Endometrial microvascular endothelial cells (primary cell): ENCODE results near the gene MTFR1L. TPM values are rescaled to one million over a fixed set of nuclear protein-coding genes. Genes with fewer than 3 reads are reported as not detected.

Experiments used
- in situ Hi-C: cut with HindIII; loops from 2 replicates; pipeline ENCODE4 v1.10.0; 2017; ENCODE audit warnings: low sequenced_read_pairs, low pct_unique_long_range_greater_than_20kb; ENCODE audit errors: inconsistent ontology term
- total RNA-seq: library from RNA; depleted of rRNA; stranded (reverse); fragments of >200 nt; gene quantifications from one replicate; pipeline ENCODE4 v1.2.3, GENCODE V29; 2015; ENCODE audit errors: inconsistent ontology term

Gene MTFR1L
- total RNA-seq, 1 donor from 2014 or later: 47.1 TPM

GRCh38 chr1:25786887-25787759, 32.6 kb upstream of the MTFR1L start:
- in situ Hi-C loops: loop anchor here (25.0 kb wide), 1 partner anchor 175 kb away; the partner anchor contains the start of gene MAN1C1

DNA sequence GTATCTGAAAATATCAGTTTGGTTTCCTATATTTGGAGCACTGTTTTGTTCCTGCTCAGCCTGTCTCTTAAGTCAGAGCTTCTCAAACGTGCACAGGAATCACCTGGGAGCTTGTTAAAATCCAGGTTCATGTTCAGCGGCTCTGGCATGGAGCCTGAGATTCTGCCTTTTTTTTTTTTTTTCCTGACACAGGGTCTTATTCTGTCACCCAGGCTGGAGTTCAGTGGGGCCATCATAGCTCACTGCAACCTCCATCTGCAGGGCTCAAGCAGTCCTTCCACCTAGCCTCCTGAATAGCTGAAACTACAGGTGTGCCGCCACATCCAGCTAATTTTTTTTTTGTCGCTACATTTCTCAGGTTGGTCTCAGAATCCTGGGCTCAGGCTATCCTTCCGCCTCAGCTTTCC, 32.0 kb upstream of the MTFR1L start:
- in situ Hi-C loops: loop anchor here (25.0 kb wide), 1 partner anchor 175 kb away; the partner anchor contains the start of gene MAN1C1

GRCh38 chr1:25790472-25790871, 29.3 kb upstream of the MTFR1L start:
- in situ Hi-C loops: loop anchor here (25.0 kb wide), 1 partner anchor 178 kb away; the partner anchor contains the start of gene MAN1C1

DNA sequence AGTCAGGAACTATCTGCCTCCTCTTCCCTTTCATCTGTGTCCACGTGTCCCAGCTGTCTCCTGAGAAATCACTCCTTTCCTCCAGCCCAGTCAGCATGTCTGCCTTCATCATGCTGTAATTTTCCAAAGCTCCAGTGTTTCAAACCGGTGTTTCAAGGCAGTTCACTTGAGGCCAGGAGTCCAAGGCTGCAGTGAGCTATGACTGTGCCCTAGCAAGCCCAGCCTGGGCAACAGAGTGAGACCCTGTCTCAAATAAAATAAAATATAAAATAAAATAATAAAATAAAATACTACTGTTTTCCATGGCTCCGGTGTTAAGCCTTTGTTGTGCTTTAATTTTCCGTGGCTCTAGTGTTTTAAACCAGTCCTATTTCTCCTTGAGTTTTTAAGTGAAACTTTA, 27.6 kb upstream of the MTFR1L start:
- in situ Hi-C loops: loop anchor here (25.0 kb wide), 1 partner anchor 180 kb away; the partner anchor contains the start of gene MAN1C1

DNA sequence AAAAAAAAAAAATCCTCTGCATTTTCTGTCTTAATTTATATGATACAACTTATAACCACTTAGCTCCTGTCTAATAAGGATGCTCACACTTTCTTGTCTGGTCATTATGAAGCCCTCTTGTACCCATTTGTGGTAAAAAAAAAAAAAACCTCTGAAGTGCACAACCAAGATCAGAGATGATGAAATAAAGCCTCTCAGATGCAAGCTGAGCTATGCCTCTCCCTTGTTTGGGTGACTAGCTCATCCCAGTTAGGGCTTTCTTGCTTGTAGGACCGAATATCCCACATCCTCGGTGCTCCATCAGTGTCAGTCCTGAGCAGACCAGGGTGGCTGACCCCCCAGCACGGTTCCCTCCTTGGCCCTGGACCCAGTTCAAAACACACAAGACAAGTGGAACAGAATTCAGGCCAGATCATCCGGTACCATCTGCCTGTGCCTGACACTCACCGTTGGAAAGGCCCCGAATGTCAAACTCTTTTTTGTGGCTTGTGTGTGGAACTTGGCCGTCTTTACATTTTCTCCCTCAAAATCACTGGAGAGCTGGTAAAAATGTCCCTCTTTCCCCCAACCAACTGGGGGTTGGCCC, 26.1 kb upstream of the MTFR1L start:
- in situ Hi-C loops: loop anchor here (25.0 kb wide), 1 partner anchor 181 kb away; the partner anchor contains the start of gene MAN1C1

DNA sequence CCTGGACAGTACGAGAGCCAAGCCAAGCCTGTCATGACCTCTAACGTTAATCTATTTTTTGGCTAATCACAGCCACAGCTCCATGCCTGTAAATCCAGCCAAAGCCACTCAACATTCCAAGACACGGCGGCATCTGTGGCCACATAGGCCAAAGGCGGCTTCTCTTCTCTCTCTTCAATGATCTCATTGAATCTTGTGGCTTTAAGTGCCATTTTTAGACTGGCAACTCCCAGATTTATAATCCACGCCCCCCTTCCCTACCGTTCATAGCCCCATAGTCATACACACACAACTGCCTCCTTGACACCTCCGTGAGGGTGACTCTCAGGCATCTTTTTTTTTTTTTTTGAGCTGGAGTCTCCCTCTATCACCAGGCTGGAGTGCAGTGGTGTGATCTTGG, 25.4 kb upstream of the MTFR1L start:
- in situ Hi-C loops: loop anchor here (25.0 kb wide), 1 partner anchor 182 kb away; the partner anchor contains the start of gene MAN1C1

GRCh38 chr1:25795211-25795610, 24.5 kb upstream of the MTFR1L start:
- in situ Hi-C loops: loop anchor here (25.0 kb wide), 1 partner anchor 183 kb away; the partner anchor contains the start of gene MAN1C1

DNA sequence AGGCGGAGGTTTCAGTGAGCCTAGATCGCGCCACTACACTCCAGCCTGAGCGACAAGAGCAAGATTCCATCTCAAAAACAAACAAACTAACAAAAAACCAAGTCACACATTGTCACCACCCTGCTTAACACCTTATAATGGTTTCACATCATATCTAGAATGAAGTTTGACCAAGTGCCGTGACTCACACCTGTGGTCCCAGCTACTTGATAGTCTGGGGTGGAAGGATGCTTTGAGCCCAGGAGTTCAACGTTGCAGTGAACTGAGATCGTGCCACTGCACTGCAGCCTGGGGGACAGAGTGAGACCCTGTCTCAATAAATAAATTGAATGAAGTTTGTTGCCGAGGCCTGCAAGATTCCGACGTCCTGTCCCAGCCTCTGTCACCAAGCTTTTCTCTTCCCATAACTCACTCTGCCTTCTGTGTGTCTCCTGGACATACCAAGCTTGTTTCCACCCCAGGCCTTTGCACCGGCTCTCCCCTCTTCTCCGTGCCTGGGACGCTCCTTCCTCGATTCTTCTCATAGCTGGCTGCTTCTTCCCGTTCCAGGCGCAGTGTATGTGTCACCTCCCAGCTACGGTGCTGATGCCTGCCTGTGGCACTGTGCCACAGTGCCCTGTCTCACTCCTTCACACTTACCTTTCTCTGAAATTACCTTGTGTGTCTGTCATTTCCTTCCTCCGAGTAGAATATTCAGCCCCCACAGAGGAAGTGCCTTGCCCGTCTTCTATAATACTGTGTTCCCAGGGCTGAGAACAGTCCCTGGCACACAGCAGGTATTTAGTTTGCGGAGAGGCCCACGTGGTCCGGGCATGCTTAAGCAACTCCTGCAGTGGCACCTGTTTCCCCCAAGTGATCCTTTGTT, 23.6 kb upstream of the MTFR1L start:
- in situ Hi-C loops: loop anchor here (25.0 kb wide), 1 partner anchor 184 kb away; the partner anchor contains the start of gene MAN1C1

DNA sequence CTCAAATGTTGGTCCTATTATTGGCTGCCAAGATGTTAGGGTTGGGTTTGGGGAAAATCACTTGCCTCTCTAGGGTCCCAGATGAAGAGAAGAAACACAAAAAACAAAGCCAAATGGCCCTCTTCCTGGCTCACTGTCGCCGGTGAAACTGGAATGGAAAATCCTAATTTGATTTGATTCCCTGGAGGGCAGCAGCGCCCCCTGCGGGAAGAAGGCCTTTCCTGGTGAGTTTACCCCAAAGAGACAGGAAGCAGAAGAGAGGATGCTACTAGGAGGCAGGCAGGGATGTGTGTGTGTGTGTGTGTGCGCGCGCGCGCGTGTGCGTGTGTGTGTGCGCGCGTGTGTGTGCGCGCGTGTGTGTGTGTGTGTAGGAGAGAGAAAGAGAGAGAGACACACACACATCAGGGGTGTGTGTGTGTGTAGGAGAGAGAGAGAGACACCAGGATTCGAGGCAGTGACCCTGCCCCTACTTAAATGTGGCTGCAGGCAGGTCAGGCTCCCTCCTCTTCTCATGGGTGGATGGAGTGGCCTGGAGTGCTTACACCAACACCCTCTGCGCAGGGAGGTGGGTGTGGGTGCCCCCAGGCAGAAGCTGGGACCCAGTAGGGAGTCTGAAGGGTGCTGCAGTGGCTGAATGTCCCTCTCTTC, 22.8 kb upstream of the MTFR1L start:
- in situ Hi-C loops: loop anchor here (25.0 kb wide), 1 partner anchor 185 kb away; the partner anchor contains the start of gene MAN1C1

GRCh38 chr1:25797939-25798338, 21.8 kb upstream of the MTFR1L start:
- in situ Hi-C loops: loop anchor here (25.0 kb wide), 1 partner anchor 186 kb away; the partner anchor contains the start of gene MAN1C1

DNA sequence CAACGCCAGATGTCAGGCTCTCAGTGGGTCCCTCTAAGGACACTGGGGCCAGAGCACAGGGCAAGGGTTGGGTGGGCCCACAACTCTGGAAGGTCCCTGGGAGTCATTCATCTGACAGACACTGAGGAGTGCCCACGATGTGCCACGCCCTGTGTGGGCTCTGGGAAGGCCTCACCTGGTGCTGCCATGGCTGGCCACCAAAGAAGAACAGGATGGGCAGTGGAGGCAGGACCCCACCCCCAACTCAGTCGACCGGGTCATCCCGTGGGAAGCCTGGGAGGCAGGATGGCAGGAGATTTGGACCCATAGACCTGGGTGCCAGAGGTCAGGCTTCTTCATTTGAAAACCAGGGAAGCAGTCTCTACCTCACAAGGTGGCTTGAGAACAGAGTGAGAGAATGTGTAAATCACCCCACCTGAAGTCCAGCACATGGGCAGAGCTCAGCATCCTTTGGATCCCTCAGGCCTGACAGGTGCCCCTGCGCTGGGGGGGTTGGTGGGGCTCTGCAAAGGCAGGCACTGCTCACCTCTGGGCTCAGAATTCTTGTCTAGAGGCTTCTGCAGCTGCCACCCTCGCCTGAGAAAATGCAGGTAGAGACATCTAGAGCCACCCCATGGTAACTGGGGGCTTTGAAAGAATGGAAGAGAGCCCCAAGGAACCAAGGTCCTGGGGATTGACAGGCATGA, 20.9 kb upstream of the MTFR1L start:
- in situ Hi-C loops: loop anchor here (25.0 kb wide), 1 partner anchor 187 kb away; the partner anchor contains the start of gene MAN1C1

DNA sequence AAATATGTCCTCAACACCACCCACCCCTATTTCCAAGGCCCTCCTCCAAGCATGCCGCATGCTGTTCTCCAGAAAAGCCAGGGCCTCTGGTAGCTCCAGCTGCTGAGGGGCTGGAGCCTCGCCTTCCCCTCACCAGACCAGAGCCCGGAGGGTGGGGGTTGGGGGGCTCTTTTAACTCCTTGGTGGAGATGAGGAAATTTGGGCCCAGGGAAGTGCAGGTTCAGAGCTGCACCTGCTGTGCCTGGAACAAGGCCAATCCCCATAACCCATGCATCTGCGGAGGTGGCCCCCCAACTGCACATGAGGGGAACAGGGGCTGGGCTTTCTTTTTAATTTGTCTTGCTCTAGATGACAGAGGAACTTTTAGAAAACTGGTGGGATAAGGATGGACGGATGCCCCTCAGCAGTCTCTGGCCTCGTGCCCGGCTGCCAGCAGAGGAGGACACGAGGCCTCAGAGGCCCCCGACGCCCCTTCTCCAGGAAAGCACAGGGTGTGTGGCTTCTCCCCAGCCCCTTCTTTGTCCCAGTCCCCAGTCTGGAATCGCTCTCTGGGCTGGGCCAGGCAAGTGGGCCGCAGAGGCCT, 20.3 kb upstream of the MTFR1L start:
- in situ Hi-C loops: loop anchor here (25.0 kb wide), 1 partner anchor 187 kb away; the partner anchor contains the start of gene MAN1C1

GRCh38 chr1:25799935-25800702, 19.6 kb upstream of the MTFR1L start, which contains the start of gene SELENON:
SELENON (plus strand) TSS chr1:25800193; CDS start chr1:25800231, 38 bp downstream.
- in situ Hi-C loops: loop anchor here (25.0 kb wide), 1 partner anchor 188 kb away; the partner anchor contains the start of gene MAN1C1

GRCh38 chr1:25800703-25801377, 18.9 kb upstream of the MTFR1L start:
- in situ Hi-C loops: no loop called here

GRCh38 chr1:25802915-25803314, 16.8 kb upstream of the MTFR1L start:
- in situ Hi-C loops: no loop called here

DNA sequence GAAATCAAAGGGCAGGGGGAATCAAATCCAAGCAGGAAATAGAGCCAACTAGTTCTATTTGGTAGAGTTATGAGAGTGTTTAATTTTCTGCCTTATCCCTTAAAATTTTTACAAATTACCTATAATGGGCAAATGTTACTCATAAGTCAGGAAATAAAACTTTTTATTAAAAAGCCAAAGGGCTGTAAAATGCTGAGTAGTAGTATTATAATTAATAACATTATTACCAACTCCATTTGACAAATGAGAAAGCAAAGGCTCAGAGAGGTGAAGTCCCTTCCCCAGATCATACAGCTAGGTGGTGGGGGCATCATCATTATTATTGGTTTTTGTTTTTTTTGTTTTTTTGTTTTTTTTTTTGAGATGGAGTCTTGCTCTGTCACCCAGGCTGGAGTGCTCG, 16.4 kb upstream of the MTFR1L start:
- in situ Hi-C loops: no loop called here
